SK-N-SH (cell line): Measurements from ENCODE around the gene MYH7B.

Experiments used
- CTCF ChIP-seq: fragments of 200-600 bp; sonication (generic); IDR thresholded peaks from 2 replicates; pipeline ENCODE4 v1.6.1; 2017; ENCODE audit warnings: antibody characterized with exemption, mild to moderate bottlenecking, moderate library complexity
- EP300 ChIP-seq, 2 experiments: IDR thresholded peaks; 2 replicates each; pipeline versions ENCODE4 v1.4.0 to v1.6.1; 2012; ENCODE audit warnings: borderline replicate concordance in 1 of 2, low read depth in 1 of 2, low read length in 1 of 2
- JUND ChIP-seq: IDR thresholded peaks from 2 replicates; pipeline ENCODE4 v1.4.0; 2012
- MAX ChIP-seq: IDR thresholded peaks from 2 replicates; pipeline ENCODE4 v1.4.0; 2012; ENCODE audit warnings: low read depth
- MXI1 ChIP-seq: IDR thresholded peaks from 2 replicates; pipeline ENCODE4 v1.6.1; 2012; ENCODE audit warnings: mild to moderate bottlenecking, low read depth, low read length, improper control_type of control experiment
- PBX3 ChIP-seq: IDR thresholded peaks from 2 replicates; pipeline ENCODE4; 2012
- POLR2AphosphoS5 ChIP-seq: IDR thresholded peaks from 2 replicates; pipeline ENCODE4 v1.6.1; 2012; ENCODE audit warnings: low read depth, low read length
- REST ChIP-seq: IDR thresholded peaks from 2 replicates; pipeline ENCODE4 v1.6.1; 2012; ENCODE audit warnings: mild to moderate bottlenecking, low read depth, low read length, moderate library complexity
- RXRA ChIP-seq: IDR thresholded peaks from 2 replicates; pipeline ENCODE4 v1.4.0; 2012; ENCODE audit warnings: low read depth, mild to moderate bottlenecking, borderline replicate concordance
- SMC3 ChIP-seq: IDR thresholded peaks from 2 replicates; pipeline ENCODE4 v1.6.1; 2012; ENCODE audit warnings: low read depth, low read length, improper control_type of control experiment
- TCF12 ChIP-seq: IDR thresholded peaks from 2 replicates; pipeline ENCODE4 v1.4.0; 2012
- TEAD4 ChIP-seq: IDR thresholded peaks from 2 replicates; pipeline ENCODE4 v1.4.0; 2012; ENCODE audit warnings: mild to moderate bottlenecking, borderline replicate concordance; ENCODE audit not compliant: insufficient read depth
- USF2 ChIP-seq: fragments of 150-350 bp; IDR thresholded peaks from 2 replicates; pipeline ENCODE4 v1.6.1; 2017; ENCODE audit warnings: antibody characterized with exemption, low read length, low read depth, borderline replicate concordance
- ZBTB33 ChIP-seq: IDR thresholded peaks from 2 replicates; pipeline ENCODE4 v1.4.0; 2012; ENCODE audit warnings: low read depth, borderline replicate concordance

- TF ChIP-seq POLR2AphosphoS5 (no peak), EP300 (IDR thresholded peaks at IDR 0.05; ENCODE audit: borderline replicate concordance in 1 of 2, low read depth in 1 of 2, low read length in 1 of 2) (no peak), JUND (no peak), USF2 (no peak), CTCF (no peak), REST (no peak), PBX3 (no peak), TCF12 (no peak), MAX (no peak), MXI1 (no peak), SMC3 (no peak), ZBTB33 (no peak), TEAD4 (no peak), RXRA (no peak)
These were observed 48.5 kb downstream of the MYH7B start for GRCh38 chr20:35004051-35004725.
